CD4-positive, alpha-beta T cell treated with Interleukin-6 at 100 ng/mL for 8 hours (primary cell): Measurements from ENCODE around the gene RAMACL.

ENCODE experiments used
- DNase-seq: peaks from one replicate; pipeline ENCODE4 v3.0.0-alpha.2; 2020; ENCODE audit warnings: mixed read lengths, low spot score

Gene RAMACL

GRCh38 chr6:166573511-166574216 lies 12.8 kb downstream of the RAMACL start:
- DNase-seq = no peak

GRCh38 chr6:166572370-166573261 lies 13.9 kb downstream of the RAMACL start:
- DNase-seq = no peak

GRCh38 chr6:166570929-166571713 lies 15.4 kb downstream of the RAMACL start:
- no peak for DNase-seq

- no peak for DNase-seq
Measured at GRCh38 chr6:166569206-166569605, 17.3 kb downstream of the RAMACL start.

GRCh38 chr6:166567813-166568212 lies 18.7 kb downstream of the RAMACL start:
- no peak for DNase-seq

GRCh38 chr6:166567107-166567506 lies 19.4 kb downstream of the RAMACL start:
- DNase-seq = no peak

- DNase-seq = no peak
Measured at GRCh38 chr6:166566026-166567011, 20.2 kb downstream of the RAMACL start.

- DNase-seq = no peak
Measured at GRCh38 chr6:166565084-166565967, 21.2 kb downstream of the RAMACL start.

- no peak for DNase-seq
Measured at GRCh38 chr6:166563805-166564204, 22.7 kb downstream of the RAMACL start.

- DNase-seq = no peak
Measured at GRCh38 chr6:166563200-166563599, 23.3 kb downstream of the RAMACL start.

GRCh38 chr6:166562726-166563125 lies 23.8 kb downstream of the RAMACL start:
- no peak for DNase-seq

GRCh38 chr6:166561771-166562359 lies 24.6 kb downstream of the RAMACL start:
- DNase-seq = no peak

- DNase-seq = no peak
Measured at GRCh38 chr6:166560222-166560621, 26.3 kb downstream of the RAMACL start.

GRCh38 chr6:166559662-166560061 lies 26.8 kb downstream of the RAMACL start:
- DNase-seq = no peak

- DNase-seq = no peak
Measured at GRCh38 chr6:166559211-166559610, 27.3 kb downstream of the RAMACL start.

GRCh38 chr6:166558156-166559005 lies 28.1 kb downstream of the RAMACL start:
- no peak for DNase-seq

- no peak for DNase-seq
Measured at GRCh38 chr6:166556863-166557322, 29.6 kb downstream of the RAMACL start.

- DNase-seq = no peak
Measured at GRCh38 chr6:166556336-166556735, 30.1 kb downstream of the RAMACL start.

- DNase-seq = no peak
Measured at GRCh38 chr6:166555086-166555485, 31.4 kb downstream of the RAMACL start.
